Gastroesophageal sphincter (tissue), 4 donors: ENCODE results near the gene AKAP5. TPM values are rescaled to one million over a fixed set of nuclear protein-coding genes. Genes with fewer than 3 reads are reported as not detected.

Source experiments
- ATAC-seq: fragments of 150-250 bp; one replicate; pipeline ENCODE4 v1.9.1; 2016; ENCODE audit warnings: mild to moderate bottlenecking, moderate library complexity
- H3K27ac ChIP-seq, 4 donors: fragments of 200-600 bp; sonication (generic) in 3 of 4; 1 replicate in 3 of 4; 2 replicates in 1 of 4; pipeline ENCODE4 v1.5.1; 2016 to 2019
- H3K27me3 ChIP-seq: fragments of 200-600 bp; sonication (generic); one replicate; pipeline ENCODE4 v1.5.1; 2019
- H3K36me3 ChIP-seq, 2 donors: fragments of 200-600 bp; sonication (generic); one replicate each; pipeline ENCODE4 v1.5.1; 2019; ENCODE audit warnings: control low read depth in 1 of 2
- H3K4me1 ChIP-seq, 3 donors: fragments of 200-600 bp; sonication (generic); 1 replicate in 2 of 3; 2 replicates in 1 of 3; pipeline ENCODE4 v1.5.1; 2016 to 2019; ENCODE audit warnings: control low read depth in 2 of 3
- H3K4me3 ChIP-seq, 2 donors: fragments of 200-600 bp; sonication (generic); one replicate each; pipeline ENCODE4 v1.5.1; 2019; ENCODE audit warnings: mild to moderate bottlenecking in 1 of 2, moderate library complexity in 1 of 2
- H3K9me3 ChIP-seq, 3 donors: fragments of 200-600 bp; sonication (generic); one replicate each; pipeline ENCODE4 v1.5.1; 2017 to 2019; ENCODE audit warnings: control low read depth in 2 of 3
- EP300 ChIP-seq: sonication (generic); formaldehyde crosslinking; IDR thresholded peaks from one replicate; pipeline ENCODE4 v1.6.1; 2017; ENCODE audit warnings: antibody characterized with exemption, mild to moderate bottlenecking
- POLR2A ChIP-seq, 2 donors: fragments of 450-650 bp; IDR thresholded peaks; one replicate each; pipeline ENCODE4 v1.6.1; 2017; ENCODE audit warnings: antibody characterized with exemption in 2 of 2, mild to moderate bottlenecking in 2 of 2, moderate library complexity in 1 of 2
- POLR2AphosphoS5 ChIP-seq: sonication (generic); formaldehyde crosslinking; IDR thresholded peaks from one replicate; pipeline ENCODE4 v1.6.1; 2017; ENCODE audit warnings: antibody characterized with exemption
- WGBS, 2 donors: methylation state at CpG; one replicate each; pipeline ENCODE4 v1.1.5; 2018; ENCODE audit warnings: low coverage in 1 of 2; 5-methylcytosine and 5-hydroxymethylcytosine counted together
- total RNA-seq, 4 donors: library from RNA; depleted of rRNA; stranded (reverse); fragments of >200 nt; gene quantifications; one replicate each; pipeline ENCODE4 v1.1.0, GENCODE V29; 2016
- TF ChIP-seq, protein P1 (sequence below), 4 experiments: fragments of 200-600 bp in 2 of 4; fragments of 450-650 bp in 2 of 4; sonication (generic) in 1 of 4; IDR thresholded peaks; one replicate each; pipeline ENCODE4 v1.5.1; 2017 to 2019; ENCODE audit warnings: antibody characterized with exemption in 4 of 4, mild to moderate bottlenecking in 2 of 4, moderate library complexity in 2 of 4

AKAP5 gene
- total RNA-seq, 4 donors from 2014 or later: 1.9 to 2.6 (median 2.2) TPM

GRCh38 chr14:64503434-64504309 lies 38.4 kb downstream of the AKAP5 start, which contains the start of gene ZBTB25:
Gene ZBTB25 (minus strand): TSS chr14:64503838. CDS start chr14:64490533, 13,305 bp downstream.
- TF ChIP-seq, protein P1, sequence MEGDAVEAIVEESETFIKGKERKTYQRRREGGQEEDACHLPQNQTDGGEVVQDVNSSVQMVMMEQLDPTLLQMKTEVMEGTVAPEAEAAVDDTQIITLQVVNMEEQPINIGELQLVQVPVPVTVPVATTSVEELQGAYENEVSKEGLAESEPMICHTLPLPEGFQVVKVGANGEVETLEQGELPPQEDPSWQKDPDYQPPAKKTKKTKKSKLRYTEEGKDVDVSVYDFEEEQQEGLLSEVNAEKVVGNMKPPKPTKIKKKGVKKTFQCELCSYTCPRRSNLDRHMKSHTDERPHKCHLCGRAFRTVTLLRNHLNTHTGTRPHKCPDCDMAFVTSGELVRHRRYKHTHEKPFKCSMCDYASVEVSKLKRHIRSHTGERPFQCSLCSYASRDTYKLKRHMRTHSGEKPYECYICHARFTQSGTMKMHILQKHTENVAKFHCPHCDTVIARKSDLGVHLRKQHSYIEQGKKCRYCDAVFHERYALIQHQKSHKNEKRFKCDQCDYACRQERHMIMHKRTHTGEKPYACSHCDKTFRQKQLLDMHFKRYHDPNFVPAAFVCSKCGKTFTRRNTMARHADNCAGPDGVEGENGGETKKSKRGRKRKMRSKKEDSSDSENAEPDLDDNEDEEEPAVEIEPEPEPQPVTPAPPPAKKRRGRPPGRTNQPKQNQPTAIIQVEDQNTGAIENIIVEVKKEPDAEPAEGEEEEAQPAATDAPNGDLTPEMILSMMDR (IDR thresholded peaks at IDR 0.05): peak in 2 of 4 experiments; percentile 6 to 17
- TF ChIP-seq POLR2A (IDR thresholded peaks at IDR 0.05): peak; percentile 94 to 95
- no peak for TF ChIP-seq EP300
- TF ChIP-seq POLR2AphosphoS5: peak; percentile 89
- Histone ChIP-seq H3K4me1 (peaks cover 3 to 67% (median 26%) of the 10 kb centered on the region in 3 donors), H3K36me3 (no peaks in the 10 kb centered on the region), H3K27me3 (no peaks in the 10 kb centered on the region), H3K27ac (peak within 1 kb of the TSS; percentile 96 to 99 (median 98)), H3K9me3 (no peaks in the 10 kb centered on the region), H3K4me3 (peak within 1 kb of the TSS; percentile 87 to 88)
- ATAC-seq: peak; percentile 86
- WGBS, 2 donors: 0% methylated on average over 1 of the region's 87 CpGs; no CpG with 5 or more reads in 1 of the 2 donors

DNA sequence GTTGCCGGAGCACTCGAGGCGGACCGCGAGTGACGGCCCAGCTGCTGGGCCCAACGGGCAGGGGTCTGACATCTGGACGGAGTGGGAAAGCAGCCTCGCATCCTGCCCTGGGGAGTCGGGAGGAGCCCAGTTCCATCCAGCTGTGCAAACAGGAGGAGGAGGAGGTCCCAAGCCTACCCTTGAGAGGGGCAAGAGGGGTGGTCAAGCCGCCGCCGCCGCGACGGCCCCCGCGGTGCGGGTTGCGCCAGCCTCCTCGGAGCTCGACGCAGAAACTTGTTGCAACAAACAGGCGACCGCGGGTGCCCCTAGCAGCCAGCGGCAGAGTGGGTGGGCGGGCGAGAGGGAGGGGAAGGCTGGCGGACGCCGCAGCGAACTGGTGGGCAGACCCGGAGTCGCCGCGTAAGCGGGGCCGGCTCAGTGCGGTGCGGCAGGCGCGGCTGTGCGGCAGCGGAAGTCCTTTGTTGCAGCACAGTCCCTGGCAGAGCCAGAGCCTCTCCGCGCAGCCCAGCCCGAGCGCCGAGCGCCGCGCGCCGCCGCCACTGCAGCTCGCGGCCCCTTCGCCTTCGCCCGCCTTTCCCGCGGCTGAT lies 39.1 kb downstream of the AKAP5 start, which contains the start of gene ZBTB1:
Gene ZBTB1 (plus strand): TSS at position 461 of the 587 bp plus-strand sequence. CDS start 16,735 bp downstream, outside the sequence.
- Histone ChIP-seq H3K27me3 (no peaks in the 10 kb centered on the region), H3K9me3 (no peaks in the 10 kb centered on the region), H3K36me3 (no peaks in the 10 kb centered on the region), H3K4me1 (peaks cover 3 to 72% (median 26%) of the 10 kb centered on the region in 3 donors), H3K4me3 (peak within 1 kb of the TSS; percentile 87 to 88), H3K27ac (peak within 1 kb of the TSS; percentile 96 to 99 (median 98))
- no peak for TF ChIP-seq EP300
- TF ChIP-seq, protein P1 (IDR thresholded peaks at IDR 0.05): peak in 1 of 4 experiments; percentile 15
- TF ChIP-seq POLR2A (IDR thresholded peaks at IDR 0.05): peak; percentile 85 to 87
- TF ChIP-seq POLR2AphosphoS5: peak; percentile 84
- peak; percentile 72 for ATAC-seq
- WGBS, 2 donors: no CpG with 5 or more reads among the region's 63 CpGs

DNA sequence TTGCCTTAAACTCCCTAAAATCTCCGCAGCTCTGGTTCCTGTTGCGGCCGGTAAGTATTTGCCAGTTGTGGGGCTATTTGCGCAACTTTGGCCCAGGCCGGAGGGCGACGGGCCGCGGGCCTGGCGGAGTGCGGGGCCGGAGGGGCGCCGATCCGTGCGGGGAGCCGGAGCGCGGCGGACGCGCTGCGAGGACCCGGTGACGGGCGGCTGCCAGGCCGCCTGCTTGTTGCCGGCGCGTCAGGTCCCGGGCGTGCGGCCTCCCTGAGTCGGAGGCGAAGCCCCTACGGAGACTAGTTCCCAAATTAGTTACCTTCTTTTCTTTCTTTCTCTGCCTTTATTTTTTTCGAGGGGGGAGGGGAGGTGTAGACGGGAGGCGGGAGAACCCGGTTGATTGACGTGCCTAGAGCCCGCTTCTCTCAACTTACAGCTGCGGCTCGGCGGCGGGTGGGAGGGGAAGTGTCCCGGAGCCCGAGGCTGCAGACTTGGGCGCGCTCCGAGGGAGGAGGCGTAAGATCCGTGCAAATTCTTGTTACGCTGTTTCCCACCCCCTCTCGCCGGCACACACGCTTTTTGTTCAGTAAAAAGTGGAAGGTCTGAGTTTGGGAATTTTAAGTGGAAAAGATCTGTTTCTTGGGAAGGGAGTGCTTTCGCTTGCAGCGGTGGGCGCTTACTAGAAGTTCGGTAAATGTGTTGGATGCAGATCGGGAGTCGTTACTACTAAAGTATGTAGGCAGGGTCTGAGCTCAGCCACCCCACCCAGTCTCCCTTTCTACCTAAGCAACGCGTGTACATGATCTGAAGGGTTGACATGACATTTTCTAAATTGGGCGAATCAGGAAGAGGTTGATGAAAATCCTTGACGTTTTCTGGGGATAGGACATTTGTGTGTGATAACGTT lies 39.8 kb downstream of the AKAP5 start:
- 0% methylated on average over 4 to 6 of the region's 68 CpGs for WGBS, 2 donors

GRCh38 chr14:64506721-64507120 lies 41.4 kb downstream of the AKAP5 start:
- peaks cover 10 to 71% (median 28%) of the 10 kb centered on the region in 3 donors for H3K4me1 ChIP-seq
- 25 to 42% methylated on average over 3 of the region's 3 CpGs for WGBS, 2 donors
- peak overlapping the region in 3 of 4 donors; percentile 31 to 99 (median 99) for H3K27ac ChIP-seq
- H3K27me3 ChIP-seq: no peaks in the 10 kb centered on the region
- ATAC-seq: no peak
- no peaks in the 10 kb centered on the region for H3K9me3 ChIP-seq
- no peaks in the 10 kb centered on the region for H3K36me3 ChIP-seq
- peak overlapping the region in 1 of 2 donors; percentile 87 for H3K4me3 ChIP-seq
- TF ChIP-seq POLR2A (IDR thresholded peaks at IDR 0.05): no peak
- TF ChIP-seq EP300: no peak
- TF ChIP-seq POLR2AphosphoS5: no peak

More for the DNA sequence above, 39.8 kb downstream of the AKAP5 start:
- peak overlapping the region; percentile 96 to 99 (median 98) for H3K27ac ChIP-seq
- peaks cover 4 to 71% (median 26%) of the 10 kb centered on the region in 3 donors for H3K4me1 ChIP-seq
- no peaks in the 10 kb centered on the region for H3K27me3 ChIP-seq
- ATAC-seq: peak; percentile 60
- peak overlapping the region; percentile 87 to 88 for H3K4me3 ChIP-seq
- TF ChIP-seq EP300 (no peak), POLR2A (IDR thresholded peaks at IDR 0.05) (no peak), POLR2AphosphoS5 (peak; percentile 42)
- TF ChIP-seq, protein P1 (IDR thresholded peaks at IDR 0.05): no peak
- H3K36me3 ChIP-seq: no peaks in the 10 kb centered on the region
- no peaks in the 10 kb centered on the region for H3K9me3 ChIP-seq
